Endothelial cell of umbilical vein (primary cell): ENCODE results near the gene BTBD2. TPM values are rescaled to one million over a fixed set of nuclear protein-coding genes. Genes with fewer than 3 reads are reported as not detected.
A peak's percentile ranks its signal among the peaks of the same experiment; 100 is the strongest.

Experiments
- BruUV-seq: library from RNA; stranded (reverse); fragments of 400-500 nt; replicated peaks from 2 replicates; lab custom pipeline; 2021; lab: Mats Ljungman, UMichigan
- CTCF ChIA-PET: fragments of 300-600, 350-600 bp; sonication (Branson Sonifier 250); formaldehyde crosslinking; loops from one replicate; lab custom pipeline; 2021; ENCODE audit warnings: antibody characterized with exemption, inconsistent platforms; lab: Charles Lee
- POLR2A ChIA-PET: fragments of 300-600, 350-600 bp; sonication (Branson Sonifier 250); formaldehyde crosslinking; loops from one replicate; lab custom pipeline; 2021; ENCODE audit warnings: antibody characterized with exemption, inconsistent platforms; lab: Charles Lee
- DNase-seq: peaks from one replicate; pipeline ENCODE4 v3.0.0-alpha.2; 2011; ENCODE audit warnings: low read depth, low spot score
- FAIRE-seq: peaks from 2 replicates; lab custom pipeline; 2011; peaks lifted over from hg19 to GRCh38; lab: Jason Lieb, UNC
- H2AFZ ChIP-seq: 2 replicates; pipeline ENCODE4 v1.6.0; 2012; ENCODE audit warnings: low read depth, low read length, control low read depth, inconsistent platforms
- H3K27ac ChIP-seq: 2 replicates; pipeline ENCODE4 v1.5.1; 2011; ENCODE audit warnings: low read depth, mild to moderate bottlenecking, control low read depth, low read length, moderate library complexity; ENCODE audit not compliant: insufficient read depth
- H3K27me3 ChIP-seq, 2 experiments: 2 replicates each; pipeline versions ENCODE4 v1.6.0 to v1.6.1; 2011; ENCODE audit warnings: low read length in 2 of 2, mixed read lengths in 1 of 2; ENCODE audit not compliant: control insufficient read depth in 2 of 2, insufficient read depth in 2 of 2
- H3K36me3 ChIP-seq, 2 experiments: 2 replicates in 1 of 2; 3 replicates in 1 of 2; pipeline ENCODE4 v1.5.1; 2011; ENCODE audit warnings: low read length in 2 of 2, mild to moderate bottlenecking in 1 of 2, moderate library complexity in 1 of 2; ENCODE audit not compliant: control insufficient read depth in 2 of 2, insufficient read depth in 2 of 2; ENCODE audit errors: extremely low read depth in 1 of 2
- H3K4me1 ChIP-seq: 3 replicates; pipeline ENCODE4 v1.5.1; 2011; ENCODE audit warnings: mild to moderate bottlenecking, low read length; ENCODE audit not compliant: control insufficient read depth, insufficient read depth; ENCODE audit errors: extremely low read depth
- H3K4me2 ChIP-seq: 2 replicates; pipeline ENCODE4 v1.6.1; 2011; ENCODE audit warnings: low read length, control low read depth, mixed read lengths; ENCODE audit not compliant: insufficient read depth
- H3K4me3 ChIP-seq, 3 experiments: fragments of 200-600 bp in 1 of 3; sonication (generic), shearing (Covaris generic) in 1 of 3; replicated peaks in 1 of 3; 2 replicates each; pipeline ENCODE4 v1.5.1; 2011 to 2016; ENCODE audit warnings: control low read depth in 3 of 3, low read length in 3 of 3, mild to moderate bottlenecking in 2 of 3, inconsistent platforms in 1 of 3, low read depth in 1 of 3, moderate library complexity in 1 of 3; ENCODE audit not compliant: insufficient read depth in 1 of 3
- H3K79me2 ChIP-seq: 2 replicates; pipeline ENCODE4 v1.6.0; 2012; ENCODE audit warnings: low read length, inconsistent platforms; ENCODE audit not compliant: control insufficient read depth, insufficient read depth
- H3K9ac ChIP-seq: replicated peaks from 2 replicates; pipeline ENCODE3; 2011; ENCODE audit warnings: low read length, control low read depth; ENCODE audit not compliant: insufficient read depth; ENCODE audit errors: extremely low read depth
- H3K9me1 ChIP-seq: replicated peaks from 3 replicates; pipeline ENCODE4 v1.6.0; 2011; ENCODE audit warnings: mild to moderate bottlenecking, low read length; ENCODE audit not compliant: control insufficient read depth, insufficient read depth; ENCODE audit errors: extremely low read depth
- H3K9me3 ChIP-seq: replicated peaks from 2 replicates; pipeline ENCODE4 v1.5.1; 2012; ENCODE audit warnings: low read length, inconsistent platforms; ENCODE audit not compliant: control insufficient read depth, insufficient read depth
- H4K20me1 ChIP-seq: replicated peaks from 2 replicates; pipeline ENCODE3; 2011; ENCODE audit warnings: mild to moderate bottlenecking, low read length; ENCODE audit not compliant: control insufficient read depth, insufficient read depth; ENCODE audit errors: extremely low read depth
- CTCF ChIP-seq, 2 donors: IDR thresholded peaks; 1 replicate in 1 of 2; 2 replicates in 1 of 2; pipeline ENCODE4 v1.5.1; 2011; ENCODE audit warnings: low read length in 2 of 2, mild to moderate bottlenecking in 2 of 2, moderate library complexity in 2 of 2, control low read depth in 1 of 2, inconsistent platforms in 1 of 2, low read depth in 1 of 2; ENCODE audit not compliant: insufficient read depth in 1 of 2; ENCODE audit errors: extremely low read depth in 1 of 2
- FOS ChIP-seq: IDR thresholded peaks from 2 replicates; pipeline ENCODE4 v1.6.1; 2011; ENCODE audit warnings: mild to moderate bottlenecking, low read length, moderate library complexity, borderline replicate concordance; ENCODE audit not compliant: insufficient read depth
- MAX ChIP-seq: IDR thresholded peaks from 2 replicates; pipeline ENCODE4 v1.6.1; 2011; ENCODE audit not compliant: insufficient read depth, insufficient read length
- POLR2AphosphoS5 ChIP-seq: IDR thresholded peaks from 2 replicates; pipeline ENCODE4 v1.6.1; 2012; ENCODE audit warnings: low read depth, mild to moderate bottlenecking, control low read depth, low read length, moderate library complexity; ENCODE audit not compliant: insufficient read depth
- dilution Hi-C: fragments of 300-500 bp; cut with MboI; formaldehyde crosslinking; loops from one replicate; pipeline ENCODE4 v1.15.0; 2019; ENCODE audit warnings: low sequenced_read_pairs; ENCODE audit not compliant: extremely low pct_ligation_motif_present
- intact Hi-C: fragments of 100-400 bp; cut with micrococcal nuclease; formaldehyde crosslinking; loops from one replicate; pipeline ENCODE4 v1.10.0; 2022
- polyA plus RNA-seq, 4 experiments: library from polyadenylated mRNA; depleted of rRNA in 3 of 4; stranded (reverse) in 3 of 4; unstranded in 1 of 4; fragments of >200 nt; gene quantifications; 2 replicates each; pipeline versions ENCODE4 v1.2.1 to v1.2.3, GENCODE V29; 2011 to 2012; ENCODE audit warnings: missing spikeins in 1 of 4
- total RNA-seq: library from RNA; stranded (reverse); gene quantifications from 2 replicates; pipeline ENCODE4 v1.2.3, GENCODE V29; 2021

The BTBD2 gene
- total and polyA plus RNA-seq, 2 donors (not counting 3 experiments of a cell fraction or from before 2014, with no cell fraction given): 59.2 to 78.2 TPM

GRCh38 chr19:1945899-1946298 is 69.6 kb downstream of the BTBD2 start:
- no TSS peak for BruUV-seq
- Histone ChIP-seq H3K4me3 (no peak overlapping the region), H2AFZ (no peak overlapping the region), H3K27me3 (no peaks in the 10 kb centered on the region), H3K4me1 (peaks cover 12% of the 10 kb centered on the region), H3K9me1 (no peaks in the 10 kb centered on the region), H3K79me2 (peaks cover 86% of the 10 kb centered on the region), H3K27ac (no peak overlapping the region), H3K36me3 (peaks cover 0 to 4% of the 10 kb centered on the region in 2 experiments), H3K9ac (no peak overlapping the region), H3K9me3 (no peaks in the 10 kb centered on the region), H4K20me1 (no peaks in the 10 kb centered on the region), H3K4me2 (no peak overlapping the region)
- ChIA-PET POLR2A (no interaction called here), CTCF (interaction anchor here (0.5 to 1.8 kb wide), 6 partner anchors 13 to 124 kb away, joined by 3 to 7 read pairs (median 3); no protein-coding TSS in a partner anchor)
- intact Hi-C loops (no loop called here), dilution Hi-C loops (no loop called here)
- FAIRE-seq (no peak), DNase-seq (peak; percentile 16)
- TF ChIP-seq FOS (no peak), CTCF (IDR thresholded peaks at IDR 0.05; ENCODE audit: extremely low read depth in 1 of 2, insufficient read depth in 1 of 2, low read depth in 1 of 2, low read length in 2 of 2) (peak; percentile 43 to 60)

- H2AFZ ChIP-seq: no peak overlapping the region
- BruUV-seq: no TSS peak
- CTCF ChIA-PET: interaction anchor here (0.7 to 1.8 kb wide), 3 partner anchors 17 to 125 kb away, joined by 3 to 7 read pairs (median 3); no protein-coding TSS in a partner anchor
- H3K79me2 ChIP-seq: peaks cover 79% of the 10 kb centered on the region
- FAIRE-seq (no peak), DNase-seq (no peak)
- H3K27ac ChIP-seq: no peak overlapping the region
- no peaks in the 10 kb centered on the region for H3K9me3 ChIP-seq
- no peaks in the 10 kb centered on the region for H4K20me1 ChIP-seq
- H3K9me1 ChIP-seq: no peaks in the 10 kb centered on the region
- peaks cover 0 to 4% of the 10 kb centered on the region in 2 experiments for H3K36me3 ChIP-seq
- no peak overlapping the region for H3K4me3 ChIP-seq
- TF ChIP-seq CTCF (IDR thresholded peaks at IDR 0.05; ENCODE audit: extremely low read depth in 1 of 2, insufficient read depth in 1 of 2, low read depth in 1 of 2, low read length in 2 of 2): no peak
- TF ChIP-seq POLR2AphosphoS5: no peak
- TF ChIP-seq MAX: no peak
- POLR2A ChIA-PET: no interaction called here
- no peak overlapping the region for H3K4me2 ChIP-seq
- dilution Hi-C loops (no loop called here), intact Hi-C loops (no loop called here)
- H3K27me3 ChIP-seq: no peaks in the 10 kb centered on the region
- peaks cover 14% of the 10 kb centered on the region for H3K4me1 ChIP-seq
- H3K9ac ChIP-seq: no peak overlapping the region
These were observed 70.5 kb downstream of the BTBD2 start for GRCh38 chr19:1944916-1945561.
